ENCODE data around the gene RPL7A.
A peak's percentile ranks its signal among the peaks of the same experiment; 100 is the strongest.
"Not testable (repeated sequence)": the region's sequence is repeated elsewhere in the genome, so short reads cannot be mapped to it uniquely, and the experiment has no call there.

RPL7A gene

DNA sequence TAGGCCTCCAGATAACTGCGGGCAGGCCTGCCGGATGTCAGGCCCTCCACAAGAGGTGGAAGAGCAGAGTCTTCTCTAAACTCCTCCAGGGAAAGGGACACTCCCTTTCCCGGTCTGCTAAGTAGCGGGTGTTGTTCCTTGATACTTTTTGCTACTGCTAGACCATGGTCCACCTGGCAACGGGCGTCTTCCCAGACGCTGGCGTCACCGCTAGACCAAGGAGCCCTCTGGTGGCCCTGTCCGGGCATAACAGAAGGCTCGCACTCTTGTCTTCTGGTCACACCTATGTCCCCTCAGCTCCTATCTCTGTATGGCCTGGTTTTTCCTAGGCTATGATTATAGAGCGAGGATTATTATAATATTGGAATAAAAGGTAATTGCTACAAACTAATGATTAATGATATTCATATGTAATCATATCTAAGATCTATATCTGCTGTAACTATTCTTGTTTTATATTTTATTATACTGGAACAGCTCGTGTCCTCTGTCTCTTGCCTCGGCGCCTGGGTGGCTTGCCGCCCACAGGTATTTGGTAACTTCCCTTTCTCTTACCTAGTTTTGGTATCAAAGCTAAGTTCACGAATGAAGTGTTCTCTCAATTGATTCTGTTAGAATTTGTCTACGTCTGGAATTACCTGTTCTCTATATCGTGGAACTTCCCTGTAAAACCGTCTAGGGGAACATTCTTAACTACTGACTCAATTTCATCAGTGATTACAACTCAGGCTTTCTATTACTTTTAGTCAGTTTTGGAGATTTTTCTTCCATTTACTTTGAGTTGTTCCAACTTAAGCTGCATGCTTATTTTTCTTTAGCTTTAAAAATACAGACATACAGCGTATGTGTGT is 18.5 kb upstream of the RPL7A start:
- DNase-seq: not testable (repeated sequence)

DNA sequence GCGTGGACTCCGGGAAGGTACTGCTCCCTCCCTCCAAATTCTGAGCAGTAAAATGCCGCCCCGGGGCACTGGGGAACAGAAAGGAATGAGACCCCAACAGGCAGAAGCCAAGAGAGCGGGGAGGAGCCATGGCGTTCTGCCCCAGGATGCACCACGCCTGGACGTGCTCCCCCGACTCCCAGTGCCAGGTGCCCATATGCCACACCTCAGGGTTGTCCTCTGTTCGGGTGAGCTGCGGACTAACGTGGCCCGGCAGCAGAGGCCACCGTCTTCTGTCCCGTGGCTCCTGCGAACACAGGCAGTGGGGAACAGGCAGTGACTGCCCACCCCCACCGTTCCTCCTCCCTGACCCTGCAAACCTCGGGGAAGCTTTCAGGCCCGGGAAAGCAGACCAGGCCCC is 16.8 kb upstream of the RPL7A start:
- no peak for DNase-seq

DNA sequence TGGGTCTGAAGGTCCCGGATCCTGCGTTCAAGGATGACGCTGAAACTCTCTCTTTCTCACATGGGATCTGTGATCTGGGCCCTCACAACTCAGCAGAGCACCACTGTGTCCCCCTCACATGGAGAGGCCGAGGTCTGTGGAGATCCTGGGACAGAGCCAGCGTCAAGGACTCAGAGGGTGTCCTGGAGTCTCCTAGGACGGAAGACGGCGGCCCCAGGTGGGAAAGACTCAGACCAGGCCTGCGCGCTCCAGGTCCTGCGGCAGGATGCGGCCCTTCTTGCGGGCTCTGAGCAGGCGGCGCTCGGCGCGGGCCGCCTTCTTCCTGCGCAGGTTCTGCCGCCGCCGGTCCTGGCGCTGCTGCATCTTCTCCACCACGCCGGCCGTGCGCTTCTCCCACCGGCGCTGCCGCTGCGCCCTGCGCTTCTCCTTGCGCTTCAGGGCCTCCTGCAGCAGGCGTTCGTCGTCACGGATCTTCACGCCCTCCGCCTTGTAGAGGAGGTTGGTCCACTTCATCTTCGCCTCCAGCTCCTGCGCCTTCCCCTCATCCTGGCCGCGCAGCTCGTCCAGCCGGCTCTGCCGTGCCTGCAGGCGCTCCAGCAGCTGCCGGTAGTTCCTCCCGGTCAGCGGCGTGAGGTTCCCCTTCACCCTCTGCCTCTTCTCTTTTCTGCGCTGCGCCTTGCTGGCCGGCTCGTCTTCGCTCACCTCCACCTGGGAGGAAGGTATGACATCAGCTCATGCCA is 16.2 kb upstream of the RPL7A start:
- no peak for DNase-seq

DNA sequence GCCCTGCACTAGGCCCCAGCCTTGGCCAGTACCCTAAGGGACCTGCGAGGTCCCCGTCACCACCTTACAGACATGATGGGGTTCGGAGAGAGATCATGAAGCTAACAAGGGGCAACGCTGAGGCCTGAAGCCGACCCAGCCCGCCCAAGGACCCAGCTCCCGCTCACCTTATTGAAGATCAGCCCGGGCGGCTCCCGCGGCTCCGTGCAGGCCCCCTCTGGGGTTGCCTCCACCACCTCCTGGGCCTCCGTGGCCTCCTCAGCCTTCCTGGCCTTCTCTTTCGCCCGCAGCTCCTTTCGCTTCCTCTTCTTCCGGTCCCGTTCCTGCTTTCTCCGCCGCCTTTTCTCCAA is 15.7 kb upstream of the RPL7A start:
- DNase-seq: no peak

DNA sequence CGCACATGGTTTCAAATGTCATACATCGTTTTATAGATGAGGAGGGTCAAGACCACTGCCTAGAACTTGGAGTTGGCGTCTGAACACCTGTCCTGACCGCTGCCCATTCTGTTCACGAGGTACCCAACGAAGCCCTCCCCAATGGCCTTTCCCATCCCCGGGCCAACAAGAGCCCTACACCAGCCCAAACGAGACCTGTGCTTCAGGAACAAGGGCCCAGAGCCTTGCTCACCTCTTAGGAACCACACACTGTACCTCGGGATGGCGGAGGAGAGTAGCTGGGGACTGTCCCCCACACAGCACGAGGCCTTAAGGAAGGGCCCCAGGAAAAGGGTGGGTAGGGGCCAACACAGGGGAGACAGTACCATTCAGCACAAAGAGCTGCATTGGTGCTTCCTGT is 15.0 kb upstream of the RPL7A start:
- no peak for DNase-seq

DNA sequence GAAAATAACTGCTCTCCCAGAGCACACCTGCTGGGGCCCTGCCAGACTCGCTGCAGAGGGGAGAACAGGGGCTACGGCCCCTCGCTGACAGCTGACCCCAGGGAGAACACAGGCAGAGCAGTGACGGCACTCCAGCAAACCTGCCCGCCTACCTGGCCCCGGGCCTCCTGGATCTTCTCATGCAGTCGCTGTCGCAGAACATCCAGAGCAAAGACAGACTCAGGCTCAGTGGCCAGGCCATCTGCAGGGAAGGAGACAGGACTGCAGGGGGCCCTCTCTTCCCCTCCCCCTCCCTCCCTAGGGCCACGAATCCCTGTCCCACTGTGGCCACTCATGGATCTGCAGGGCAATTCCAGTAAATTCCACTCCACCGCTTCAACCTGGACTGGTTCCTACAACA is 14.5 kb upstream of the RPL7A start:
- no peak for DNase-seq

DNA sequence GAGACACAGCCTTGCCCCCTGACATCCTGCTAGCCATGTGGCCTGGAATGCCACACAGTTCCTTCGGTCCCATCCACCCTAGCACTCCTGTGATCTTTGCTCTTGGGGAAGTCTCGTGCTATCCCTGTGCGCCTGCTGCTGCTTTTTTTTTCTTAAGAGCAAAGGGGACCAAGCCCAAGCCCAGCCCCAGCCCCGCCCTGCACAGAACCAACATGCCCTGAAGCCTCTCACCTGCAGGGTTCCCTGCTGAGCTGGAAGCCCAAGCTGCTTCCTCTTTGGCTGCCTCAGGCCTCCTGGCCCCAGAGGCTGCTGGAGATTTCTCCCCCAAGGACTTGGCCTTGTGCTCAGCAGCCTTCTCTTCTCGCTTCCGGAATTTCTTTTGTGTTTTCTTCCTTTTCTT is 13.9 kb upstream of the RPL7A start:
- DNase-seq: no peak

DNA sequence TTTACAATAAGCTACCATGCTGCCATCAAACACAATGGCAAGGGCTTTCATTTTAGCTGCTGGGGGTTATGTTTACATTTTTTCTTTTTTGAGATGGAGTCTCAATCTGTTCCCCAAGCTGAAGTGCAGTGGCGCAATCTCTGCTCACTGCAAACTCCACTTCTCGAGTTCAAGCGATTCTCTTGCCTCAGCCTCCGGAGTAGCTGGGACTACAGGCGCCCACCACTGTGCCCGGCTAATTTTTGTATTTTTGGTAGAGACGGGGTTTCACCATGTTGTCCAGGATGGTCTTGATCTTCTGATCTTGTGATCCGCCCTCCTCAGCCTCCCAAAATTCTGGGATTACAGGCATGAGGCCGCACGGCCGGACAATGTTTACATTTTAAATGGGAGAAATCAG is 13.1 kb upstream of the RPL7A start:
- DNase-seq: not testable (repeated sequence)

DNA sequence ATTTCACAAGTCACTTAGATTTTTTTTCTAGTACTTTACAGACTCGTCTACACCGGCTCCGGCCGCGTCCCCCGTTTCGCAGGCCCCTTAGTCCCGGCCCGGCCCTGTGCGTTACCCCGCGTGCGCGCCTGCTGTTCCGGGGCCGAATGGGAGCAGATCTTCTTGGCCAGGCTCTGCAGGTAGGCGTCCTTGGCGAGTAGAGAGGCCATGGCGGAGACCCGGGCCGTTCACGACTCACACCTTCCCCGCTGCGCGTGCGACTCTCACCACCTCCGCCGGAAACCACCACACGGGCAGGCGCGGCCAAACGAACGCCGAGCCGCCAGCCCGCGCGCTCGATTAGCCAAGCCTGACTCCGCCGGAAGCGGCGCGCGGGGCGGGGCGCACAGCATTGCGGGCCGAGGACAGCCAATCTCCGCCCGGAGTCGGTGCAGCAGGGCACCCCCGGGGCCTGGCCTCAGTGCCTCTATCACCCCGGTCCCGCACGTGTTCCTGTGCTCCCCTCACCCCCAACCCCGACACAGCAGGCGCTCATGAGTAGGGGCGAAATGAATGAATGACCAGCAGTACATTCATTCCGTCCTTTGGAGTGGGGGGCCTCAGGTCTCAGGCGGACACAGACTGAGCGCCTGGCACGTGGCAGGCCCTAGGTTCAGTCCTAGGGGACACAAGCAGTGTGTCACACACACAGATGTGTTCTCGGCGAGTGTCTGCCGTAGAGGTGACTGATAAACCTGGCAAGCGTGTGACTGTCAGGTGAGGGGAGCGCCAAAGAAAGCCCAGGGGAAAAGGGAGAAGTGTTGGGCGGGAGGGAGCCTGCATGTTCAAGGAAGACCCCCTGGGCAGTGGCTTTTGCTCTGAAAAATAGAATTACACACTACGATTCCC is 11.8 kb upstream of the RPL7A start, which contains the start of gene SURF6:
SURF6 (minus strand) TSS at position 265 of the 888 bp plus-strand sequence; CDS start at position 209, 56 bp downstream.
- DNase-seq: peak; percentile 83

DNA sequence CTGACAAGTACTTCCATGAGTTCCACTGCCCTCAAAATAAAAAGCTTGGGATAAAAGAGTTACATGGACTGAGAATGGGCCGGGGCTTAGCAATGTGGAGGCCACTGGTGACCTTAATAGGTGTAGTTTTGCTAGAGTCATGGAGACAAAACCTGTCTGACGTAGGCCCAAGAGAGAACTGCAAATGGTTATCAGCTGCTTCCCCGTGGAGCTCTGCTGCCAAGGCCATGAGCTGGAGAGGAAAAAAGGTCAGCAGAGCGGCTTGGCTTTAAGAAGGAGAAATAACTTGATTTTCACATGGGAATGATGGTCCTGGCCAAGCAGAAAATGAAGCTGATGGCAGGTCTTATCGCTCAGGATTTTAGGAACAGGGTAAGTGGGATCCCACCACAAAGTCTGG is 8.4 kb upstream of the RPL7A start:
- no peak for DNase-seq

DNA sequence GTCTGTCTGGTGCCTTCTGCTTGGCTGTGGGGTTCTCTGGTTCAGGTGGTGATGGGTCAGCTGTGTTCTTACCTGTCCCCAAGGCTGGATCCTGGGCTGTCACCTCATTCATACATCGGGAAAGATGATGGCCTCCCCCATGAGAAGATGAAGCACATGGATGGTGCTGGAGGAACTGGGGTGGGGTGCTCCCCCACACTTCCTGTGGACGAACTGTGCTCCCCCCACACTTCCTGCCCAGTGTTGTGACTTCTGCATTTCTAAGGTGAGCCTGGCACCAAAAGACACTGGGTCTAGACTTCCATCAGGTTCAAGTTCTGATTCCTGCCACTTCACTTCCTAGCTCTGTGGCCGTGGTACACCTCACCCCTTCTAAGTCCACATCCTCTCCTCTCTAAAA is 7.8 kb upstream of the RPL7A start:
- DNase-seq: no peak

DNA sequence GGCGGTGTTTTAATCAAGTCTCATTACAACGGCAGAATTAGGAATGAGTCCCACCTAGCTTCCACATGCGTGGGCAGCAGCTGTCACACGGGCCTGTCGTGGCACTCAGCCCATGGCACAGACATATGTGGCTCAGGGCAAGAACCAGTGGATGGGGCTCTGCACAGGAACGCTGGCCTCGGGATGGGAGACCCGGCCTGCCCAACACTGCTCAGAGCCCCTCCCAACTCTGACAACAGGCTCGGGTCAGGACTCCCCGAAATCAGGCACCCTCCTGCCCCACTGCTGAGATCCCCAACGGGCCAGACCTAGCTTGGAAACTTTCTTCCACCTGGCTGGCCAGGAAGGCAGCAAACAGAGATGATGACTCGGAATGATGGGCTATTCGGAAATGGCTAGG is 7.1 kb upstream of the RPL7A start:
- no peak for DNase-seq

DNA sequence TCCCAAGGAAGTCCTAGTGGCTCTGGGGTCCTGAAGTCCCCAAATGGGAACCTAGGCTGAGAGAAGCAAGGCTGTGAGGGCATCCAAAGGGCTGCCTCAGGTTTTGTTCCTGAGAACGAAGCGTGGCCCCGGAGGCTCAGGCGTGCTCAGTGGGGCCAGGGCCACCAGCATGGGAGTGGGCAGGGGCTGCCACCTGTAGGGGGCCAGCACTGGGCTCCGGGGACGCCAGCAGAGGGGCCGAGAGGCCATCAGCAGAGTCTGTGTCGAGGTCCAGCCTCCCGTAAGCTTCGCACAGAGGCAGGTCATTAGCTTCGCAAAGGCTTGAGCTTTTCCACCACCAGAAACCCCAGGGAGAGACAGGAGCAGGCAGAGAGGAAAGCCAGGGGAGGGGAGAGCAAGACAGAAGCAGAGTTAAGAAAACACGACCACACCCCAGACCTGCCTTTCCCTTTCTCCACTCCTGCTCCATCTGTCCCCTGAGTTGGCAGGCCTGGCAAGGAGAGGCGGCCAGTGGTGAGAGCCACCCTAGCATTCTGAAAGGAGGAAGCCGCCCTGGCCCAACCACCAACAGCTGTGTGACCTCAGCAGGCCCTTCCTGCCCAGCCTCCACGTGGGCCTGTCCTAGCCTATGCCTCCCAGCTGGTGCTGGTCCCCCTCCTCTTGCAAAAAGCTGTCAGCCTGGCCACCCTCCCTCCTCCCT is 6.5 kb upstream of the RPL7A start:
- no peak for DNase-seq

DNA sequence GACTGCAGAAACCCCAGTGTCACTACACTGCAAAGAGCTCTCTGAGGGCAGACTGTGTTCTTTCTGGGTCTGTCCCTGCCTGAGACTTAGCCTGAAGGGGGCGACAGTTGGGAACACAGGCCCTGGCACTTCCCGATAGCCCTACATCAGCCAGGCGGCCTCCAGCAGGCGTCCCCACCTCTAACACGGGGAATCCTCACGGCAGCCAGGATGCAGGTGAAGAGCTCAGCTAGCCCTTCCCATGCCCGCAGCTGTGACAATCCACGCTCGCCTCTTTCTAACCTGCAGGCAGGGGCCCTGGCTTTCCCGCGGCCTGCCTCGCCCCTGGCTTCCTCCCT is 6.0 kb upstream of the RPL7A start:
- DNase-seq: no peak

DNA sequence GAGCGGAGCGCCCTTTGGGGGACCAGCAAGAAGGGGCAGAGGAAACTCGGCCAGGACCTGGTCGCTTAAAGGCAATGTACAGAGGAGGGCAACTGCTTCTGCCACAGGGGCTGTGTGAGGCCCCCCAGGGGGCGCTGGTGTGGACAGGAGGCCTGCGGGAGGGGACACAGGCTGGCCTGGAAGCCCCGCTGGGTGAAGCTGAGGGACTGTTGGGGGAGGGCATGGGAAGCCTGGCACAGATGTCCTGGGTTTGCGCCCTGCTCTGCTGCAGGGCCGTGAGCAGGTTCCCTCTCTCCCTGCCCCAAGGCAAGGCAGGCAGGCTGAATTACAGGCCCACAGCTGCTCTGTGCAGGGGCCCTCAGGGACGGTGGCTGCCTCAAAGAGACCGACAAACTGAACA is 5.4 kb upstream of the RPL7A start:
- DNase-seq: no peak

DNA sequence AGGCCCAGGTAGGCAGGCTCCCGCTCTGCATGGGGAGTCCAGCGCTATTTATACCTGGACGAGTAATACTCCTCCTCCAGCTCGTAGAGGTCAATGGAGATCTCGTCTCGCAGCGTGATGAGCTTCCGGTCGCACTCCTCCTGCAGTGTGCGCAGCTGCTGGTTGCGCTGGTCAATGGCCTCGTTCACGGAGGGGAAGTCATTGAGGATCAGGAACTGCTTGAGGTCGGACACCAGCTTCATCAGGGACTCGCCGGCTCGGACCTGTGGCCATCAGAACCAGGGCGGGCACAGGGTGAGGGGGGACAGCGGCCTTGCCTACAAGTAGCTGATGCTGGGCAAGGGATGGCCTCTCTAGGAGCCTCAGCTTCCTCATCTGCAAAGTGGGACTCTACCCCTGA is 3.9 kb upstream of the RPL7A start:
- no peak for DNase-seq

DNA sequence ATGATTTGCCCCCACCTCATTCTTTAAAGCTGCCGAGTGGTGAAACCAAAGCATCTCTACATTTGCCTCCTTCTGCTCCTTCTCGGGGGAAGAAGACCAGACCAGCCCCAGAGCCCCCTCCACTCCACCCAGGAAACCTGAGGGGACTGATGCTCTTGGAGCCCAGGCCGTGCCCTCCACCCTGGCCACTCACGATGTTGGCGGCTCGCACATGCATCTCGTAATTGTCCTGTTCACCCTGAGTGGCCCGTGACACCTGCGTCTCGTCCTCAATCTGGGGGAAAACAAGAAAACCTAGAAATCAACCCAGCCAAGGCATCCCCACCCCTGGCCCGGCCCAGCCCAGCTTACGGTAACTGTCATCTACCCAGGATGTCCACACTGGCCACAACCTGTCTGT is 3.0 kb upstream of the RPL7A start:
- no peak for DNase-seq

DNA sequence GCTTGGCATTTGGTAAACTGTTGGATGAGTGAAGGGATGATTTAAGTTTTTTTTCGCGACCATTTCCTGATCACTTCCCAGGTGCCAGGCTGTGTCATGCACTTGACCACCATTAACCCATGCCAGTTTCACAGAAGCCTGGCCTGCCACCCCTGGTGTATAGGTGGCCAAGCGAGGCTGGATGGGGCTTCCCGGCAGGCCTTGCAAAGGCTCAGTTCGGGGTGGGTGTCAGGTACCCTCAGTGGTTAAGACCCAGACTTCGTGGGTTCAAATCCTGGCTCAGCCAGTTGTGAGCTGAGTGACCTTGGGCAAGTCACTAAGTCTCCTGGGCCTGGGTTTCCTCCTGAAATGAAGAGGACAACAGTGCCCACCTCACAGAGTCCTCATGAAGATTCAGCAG is 2.4 kb upstream of the RPL7A start:
- DNase-seq: no peak

DNA sequence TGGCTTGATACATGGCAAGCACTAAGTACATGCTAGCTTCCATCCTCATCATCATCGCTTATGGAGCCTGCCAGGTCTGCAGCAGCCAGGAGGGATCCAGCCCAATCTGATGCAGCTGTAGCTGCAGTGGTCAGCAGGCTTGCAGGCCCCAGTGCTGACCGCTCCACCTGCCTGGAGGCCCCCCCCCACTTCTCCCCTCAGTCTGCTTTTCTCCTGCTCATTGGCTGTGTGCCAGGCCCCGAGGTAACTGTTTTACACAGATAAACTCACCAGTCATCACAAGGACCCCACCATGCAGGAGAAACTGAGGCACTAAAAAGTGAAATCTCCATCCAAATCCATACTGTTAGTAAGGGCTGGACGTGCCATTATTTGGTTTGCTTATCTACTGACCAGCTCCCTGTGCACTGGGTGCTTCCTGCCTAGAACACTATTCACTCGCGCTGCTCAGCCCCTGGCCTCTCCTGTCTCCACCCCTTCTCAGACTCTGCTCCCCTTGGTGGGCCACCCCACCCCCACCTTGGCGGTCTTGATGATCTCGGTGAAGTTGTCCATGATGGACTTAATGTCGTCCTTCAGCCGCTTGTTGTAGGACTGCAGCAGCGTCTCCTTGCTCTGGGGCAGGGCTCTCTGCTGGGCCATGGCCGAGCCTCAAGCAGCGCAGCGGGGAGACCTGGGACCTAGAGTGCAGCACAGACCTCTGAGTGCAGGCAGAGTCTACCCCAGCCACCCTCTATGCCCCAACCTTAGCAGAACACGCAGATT is 1.8 kb upstream of the RPL7A start:
- DNase-seq: no peak

DNA sequence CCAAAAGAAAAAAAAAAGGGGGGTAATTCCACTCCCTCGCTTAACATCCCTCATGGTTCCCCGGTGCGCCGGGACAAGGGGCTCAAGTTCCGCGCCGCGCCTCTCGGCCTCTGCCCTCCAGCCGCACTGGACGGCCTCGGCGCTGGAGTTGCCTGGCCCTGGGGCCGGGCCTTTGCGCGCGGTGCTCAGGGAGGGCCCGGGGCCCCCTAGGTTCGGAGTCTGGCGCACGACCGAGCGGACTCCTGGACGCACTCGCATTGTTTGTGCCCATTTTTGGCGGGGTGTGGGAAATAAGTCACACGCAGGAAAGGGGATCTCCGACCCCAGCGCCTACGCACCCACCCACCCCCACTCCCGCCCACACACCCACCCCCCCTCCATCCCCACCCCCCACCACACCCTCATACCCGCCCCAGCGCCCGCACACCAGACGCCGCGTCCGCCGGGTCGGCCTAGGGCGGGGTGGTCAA is 468 bp upstream of the RPL7A start:
- DNase-seq: peak; percentile 6

DNA sequence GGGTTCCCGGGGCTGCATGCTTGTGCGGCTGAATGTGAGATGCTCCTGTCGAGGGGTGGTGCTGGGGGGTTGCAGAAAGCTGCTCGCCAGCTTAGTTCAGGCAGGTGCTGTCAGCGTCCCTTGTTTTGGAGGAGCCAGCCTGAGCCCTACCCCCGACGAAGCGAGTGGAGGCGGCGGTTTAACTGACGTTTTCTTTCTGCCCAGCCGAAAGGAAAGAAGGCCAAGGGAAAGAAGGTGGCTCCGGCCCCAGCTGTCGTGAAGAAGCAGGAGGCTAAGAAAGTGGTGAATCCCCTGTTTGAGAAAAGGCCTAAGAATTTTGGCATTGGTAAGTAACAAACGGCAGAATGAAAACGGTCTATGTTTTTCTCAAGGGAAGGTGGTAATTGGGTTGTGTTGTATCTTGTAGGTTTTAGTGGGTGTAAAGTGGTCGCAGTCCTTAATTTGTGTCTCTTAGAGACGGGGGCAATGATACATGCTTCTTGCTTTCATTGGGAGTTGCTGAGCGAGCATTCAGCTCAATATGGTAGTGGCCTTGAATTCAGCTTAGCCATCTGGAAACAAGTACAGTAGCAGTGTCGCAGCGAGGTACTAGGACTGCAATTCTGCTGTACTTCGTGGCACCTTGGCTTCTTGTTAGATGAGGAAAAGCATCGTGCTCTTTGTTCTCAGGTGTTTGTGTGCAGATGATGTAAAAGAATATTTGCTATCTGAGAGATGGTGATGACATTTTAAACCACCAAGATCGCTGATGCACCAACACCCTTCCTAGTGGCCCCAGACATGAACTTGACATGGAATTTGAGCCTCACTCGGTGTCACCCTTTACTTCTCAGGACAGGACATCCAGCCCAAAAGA is 928 bp downstream of the RPL7A start:
- no peak for DNase-seq
